H9 (cell line): ENCODE measurements around the gene ADAR. TPM values are rescaled to one million over a fixed set of nuclear protein-coding genes. Genes with fewer than 3 reads are reported as not detected.

Experiments
- DNase-seq: peaks from one replicate; pipeline ENCODE4 v3.0.0-alpha.2; 2017
- H2AFZ ChIP-seq: one replicate; pipeline ENCODE4 v1.6.1; 2013; ENCODE audit warnings: mild to moderate bottlenecking, low read length, control low read depth, moderate library complexity
- H2AK5ac ChIP-seq: 2 replicates; pipeline ENCODE4 v1.6.1; 2013; ENCODE audit warnings: low read length, control low read depth, mixed read lengths; ENCODE audit not compliant: insufficient read length
- H2BK120ac ChIP-seq: one replicate; pipeline ENCODE4 v1.6.1; 2013; ENCODE audit warnings: low read depth, mild to moderate bottlenecking, low read length, control low read depth, inconsistent platforms; ENCODE audit not compliant: poor library complexity, severe bottlenecking
- H2BK12ac ChIP-seq: 2 replicates; pipeline ENCODE4 v1.6.1; 2013; ENCODE audit warnings: low read length, control low read depth, mixed read lengths, low read depth; ENCODE audit not compliant: insufficient read length
- H2BK15ac ChIP-seq: 2 replicates; pipeline ENCODE4 v1.6.1; 2013; ENCODE audit warnings: low read depth, low read length, control low read depth
- H2BK20ac ChIP-seq: one replicate; pipeline ENCODE4 v1.6.1; 2013; ENCODE audit warnings: low read depth, mild to moderate bottlenecking, low read length, control low read depth, inconsistent platforms; ENCODE audit not compliant: poor library complexity, severe bottlenecking
- H2BK5ac ChIP-seq: 2 replicates; pipeline ENCODE4 v1.6.1; 2013; ENCODE audit warnings: low read length, control low read depth, mixed read lengths; ENCODE audit not compliant: insufficient read length
- H3K14ac ChIP-seq: 2 replicates; pipeline ENCODE4 v1.6.1; 2013; ENCODE audit warnings: low read length, control low read depth; ENCODE audit not compliant: insufficient read depth
- H3K18ac ChIP-seq: 2 replicates; pipeline ENCODE4 v1.6.1; 2013; ENCODE audit warnings: low read depth, mild to moderate bottlenecking, mixed read lengths, low read length, control low read depth; ENCODE audit not compliant: insufficient read length
- H3K23ac ChIP-seq: 2 replicates; pipeline ENCODE4 v1.6.1; 2013; ENCODE audit warnings: low read length, control low read depth, mixed read lengths, low read depth; ENCODE audit not compliant: insufficient read length
- H3K23me2 ChIP-seq: 2 replicates; pipeline ENCODE4 v1.6.1; 2013; ENCODE audit warnings: low read depth, mild to moderate bottlenecking, mixed read lengths, low read length, control low read depth; ENCODE audit not compliant: insufficient read length, poor library complexity, severe bottlenecking
- H3K27ac ChIP-seq: 2 replicates; pipeline ENCODE4 v1.5.1; 2013; ENCODE audit warnings: low read length, control low read depth, mixed read lengths, low read depth; ENCODE audit not compliant: insufficient read length
- H3K27me3 ChIP-seq: 2 replicates; pipeline ENCODE4 v1.6.1; 2013; ENCODE audit warnings: low read length, control low read depth, inconsistent platforms; ENCODE audit not compliant: insufficient read depth
- H3K4ac ChIP-seq: 2 replicates; pipeline ENCODE4 v1.6.1; 2013; ENCODE audit warnings: low read depth, mild to moderate bottlenecking, control low read depth, inconsistent platforms, low read length, moderate library complexity
- H3K4me1 ChIP-seq: 2 replicates; pipeline ENCODE4 v1.6.1; 2013; ENCODE audit warnings: low read length, control low read depth, inconsistent platforms; ENCODE audit not compliant: insufficient read depth
- H3K4me2 ChIP-seq: 2 replicates; pipeline ENCODE4 v1.6.1; 2013; ENCODE audit warnings: low read length, control low read depth, mixed read lengths; ENCODE audit not compliant: insufficient read length, insufficient read depth
- H3K56ac ChIP-seq: 2 replicates; pipeline ENCODE4 v1.6.1; 2013; ENCODE audit warnings: low read depth, mild to moderate bottlenecking, mixed read lengths, low read length, control low read depth; ENCODE audit not compliant: insufficient read length
- H3K79me1 ChIP-seq: 2 replicates; pipeline ENCODE4 v1.6.1; 2013; ENCODE audit warnings: low read depth, mild to moderate bottlenecking, moderate library complexity, low read length, control low read depth, inconsistent platforms; ENCODE audit not compliant: insufficient read depth, poor library complexity, severe bottlenecking
- H3K79me2 ChIP-seq: 2 replicates; pipeline ENCODE4 v1.6.1; 2013; ENCODE audit warnings: low read length, control low read depth, inconsistent platforms; ENCODE audit not compliant: insufficient read depth
- H3K9ac ChIP-seq: 2 replicates; pipeline ENCODE4 v1.6.1; 2013; ENCODE audit warnings: low read length, control low read depth, mixed read lengths; ENCODE audit not compliant: insufficient read length; ENCODE audit errors: extremely low read depth
- H3K9me3 ChIP-seq: one replicate; pipeline ENCODE4 v1.6.1; 2013; ENCODE audit warnings: low read depth, low read length, inconsistent platforms; ENCODE audit not compliant: control insufficient read depth
- H3T11ph ChIP-seq: one replicate; pipeline ENCODE4 v1.6.1; 2013; ENCODE audit warnings: mild to moderate bottlenecking, low read length, control low read depth, inconsistent platforms
- H4K20me1 ChIP-seq: one replicate; pipeline ENCODE4 v1.6.1; 2013; ENCODE audit not compliant: control insufficient read depth, insufficient read length, insufficient read depth
- H4K5ac ChIP-seq: 2 replicates; pipeline ENCODE4 v1.6.1; 2013; ENCODE audit warnings: low read depth, mild to moderate bottlenecking, mixed read lengths, low read length, control low read depth; ENCODE audit not compliant: insufficient read length
- H4K8ac ChIP-seq: replicated peaks from 2 replicates; pipeline ENCODE4 v1.6.1; 2013; ENCODE audit warnings: low read length, control low read depth, mixed read lengths, low read depth; ENCODE audit not compliant: insufficient read length
- H4K91ac ChIP-seq: 2 replicates; pipeline ENCODE4 v1.6.1; 2013; ENCODE audit warnings: low read depth, mild to moderate bottlenecking, moderate library complexity, mixed read lengths, low read length, control low read depth; ENCODE audit not compliant: insufficient read length
- H3K27ac Mint-ChIP-seq, 3 experiments: 2 replicates in 2 of 3; 3 replicates in 1 of 3; pipeline ENCODE4 v1.8.0; 2020 to 2021; ENCODE audit warnings: mixed read lengths in 3 of 3, mild to moderate bottlenecking in 1 of 3, moderate library complexity in 1 of 3
- H3K27me3 Mint-ChIP-seq: 2 replicates; pipeline ENCODE4 v1.8.0; 2021; ENCODE audit warnings: low read depth, mild to moderate bottlenecking, moderate library complexity, mixed read lengths
- H3K36me3 Mint-ChIP-seq, 3 experiments: 2 replicates in 2 of 3; 3 replicates in 1 of 3; pipeline ENCODE4 v1.8.0; 2020 to 2021; ENCODE audit warnings: low read depth in 3 of 3, mixed read lengths in 3 of 3; ENCODE audit not compliant: insufficient read depth in 1 of 3
- H3K4me1 Mint-ChIP-seq, 2 experiments: 2 replicates each; pipeline ENCODE4 v1.8.0; 2020; ENCODE audit warnings: mixed read lengths in 2 of 2
- H3K4me3 Mint-ChIP-seq, 2 experiments: 2 replicates in 1 of 2; 3 replicates in 1 of 2; pipeline ENCODE4 v1.8.0; 2020 to 2021; ENCODE audit warnings: mild to moderate bottlenecking in 2 of 2, mixed read lengths in 2 of 2, moderate library complexity in 1 of 2
- H3K9me3 Mint-ChIP-seq, 2 experiments: 2 replicates in 1 of 2; 3 replicates in 1 of 2; pipeline ENCODE4 v1.8.0; 2020; ENCODE audit warnings: mild to moderate bottlenecking in 2 of 2, mixed read lengths in 2 of 2, moderate library complexity in 1 of 2
- WGBS: extraction: QIAGEN DNeasy Blood & Tissue Kit; methylation state at CpG from one replicate; pipeline ENCODE4 v1.1.7; 2013; ENCODE audit warnings: missing lambda C conversion rate, low lambda C conversion rate, mixed read lengths; ENCODE audit not compliant: insufficient read length; ENCODE audit errors: extremely low coverage; 5-methylcytosine and 5-hydroxymethylcytosine counted together
- total RNA-seq: library from RNA; stranded (reverse); gene quantifications from 2 replicates; pipeline ENCODE4 v1.2.1, GENCODE V29; 2021
- TF ChIP-seq, protein P1 (sequence below): fragments of 200-600 bp; sonication (generic); conservative IDR thresholded peaks from 3 replicates; pipeline ENCODE4 v1.8.0; 2021; ENCODE audit warnings: antibody characterized with exemption, mild to moderate bottlenecking

ADAR gene
- total RNA-seq, 1 experiment from 2014 or later = 236 TPM

DNA sequence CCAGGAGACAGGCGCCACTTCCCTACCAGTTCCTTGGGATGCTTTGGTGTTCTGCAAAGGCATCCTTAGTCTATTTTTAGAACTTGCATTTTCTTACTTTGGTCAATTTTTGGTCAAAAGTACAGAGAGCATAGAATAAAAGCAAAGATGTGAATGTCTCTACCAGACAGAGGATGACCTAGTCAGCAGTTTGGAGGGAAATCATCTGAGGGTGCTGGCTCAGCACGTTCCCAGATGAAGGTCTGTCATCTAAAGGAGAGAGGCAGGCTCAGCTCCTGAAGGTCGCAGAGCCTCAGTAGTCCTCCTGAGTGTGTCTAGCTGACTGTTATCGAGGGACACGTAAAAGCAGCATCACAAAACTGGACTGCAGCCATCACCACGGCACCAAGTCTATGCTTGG lies 25.1 kb downstream of the ADAR start:
- H3K36me3 Mint-ChIP-seq = peaks cover 62 to 97% (median 89%) of the 10 kb centered on the region in 3 experiments; a peak in 6 of 7 replicates

More for the DNA sequence above, 25.1 kb downstream of the ADAR start:
- no peaks in the 10 kb centered on the region for H3K79me1 ChIP-seq
- H3K9ac ChIP-seq = no peak overlapping the region
- no peak overlapping the region for H4K8ac ChIP-seq
- WGBS = no CpG with 5 or more reads among the region's 6 CpGs
- no peak for DNase-seq
- no peak overlapping the region for H3K27ac ChIP-seq
- H3K18ac ChIP-seq = no peak overlapping the region
- no peaks in the 10 kb centered on the region for H3K4me1 ChIP-seq
- no peak overlapping the region for H2BK120ac ChIP-seq
- TF ChIP-seq, protein P1, sequence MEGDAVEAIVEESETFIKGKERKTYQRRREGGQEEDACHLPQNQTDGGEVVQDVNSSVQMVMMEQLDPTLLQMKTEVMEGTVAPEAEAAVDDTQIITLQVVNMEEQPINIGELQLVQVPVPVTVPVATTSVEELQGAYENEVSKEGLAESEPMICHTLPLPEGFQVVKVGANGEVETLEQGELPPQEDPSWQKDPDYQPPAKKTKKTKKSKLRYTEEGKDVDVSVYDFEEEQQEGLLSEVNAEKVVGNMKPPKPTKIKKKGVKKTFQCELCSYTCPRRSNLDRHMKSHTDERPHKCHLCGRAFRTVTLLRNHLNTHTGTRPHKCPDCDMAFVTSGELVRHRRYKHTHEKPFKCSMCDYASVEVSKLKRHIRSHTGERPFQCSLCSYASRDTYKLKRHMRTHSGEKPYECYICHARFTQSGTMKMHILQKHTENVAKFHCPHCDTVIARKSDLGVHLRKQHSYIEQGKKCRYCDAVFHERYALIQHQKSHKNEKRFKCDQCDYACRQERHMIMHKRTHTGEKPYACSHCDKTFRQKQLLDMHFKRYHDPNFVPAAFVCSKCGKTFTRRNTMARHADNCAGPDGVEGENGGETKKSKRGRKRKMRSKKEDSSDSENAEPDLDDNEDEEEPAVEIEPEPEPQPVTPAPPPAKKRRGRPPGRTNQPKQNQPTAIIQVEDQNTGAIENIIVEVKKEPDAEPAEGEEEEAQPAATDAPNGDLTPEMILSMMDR = no peak
- H3K14ac ChIP-seq = no peak overlapping the region
- H4K91ac ChIP-seq = no peak overlapping the region
- H2AFZ ChIP-seq = no peak overlapping the region
- Mint-ChIP-seq H3K27me3 (no peaks in the 10 kb centered on the region; the same call in 1 of the 2 replicates), H3K4me1 (no peaks in the 10 kb centered on the region), H3K27ac (no peak overlapping the region), H3K4me3 (no peak overlapping the region), H3K9me3 (no peaks in the 10 kb centered on the region)
- H3K27me3 ChIP-seq = no peaks in the 10 kb centered on the region
- H3K23ac ChIP-seq = no peak overlapping the region
- H3K9me3 ChIP-seq = no peaks in the 10 kb centered on the region
- H2BK5ac ChIP-seq = no peak overlapping the region
- H2BK20ac ChIP-seq = no peak overlapping the region
- no peak overlapping the region for H3K4me2 ChIP-seq
- H3K56ac ChIP-seq = no peak overlapping the region
- no peak overlapping the region for H2BK15ac ChIP-seq
- no peak overlapping the region for H3T11ph ChIP-seq
- no peaks in the 10 kb centered on the region for H3K23me2 ChIP-seq
- H4K20me1 ChIP-seq = peaks cover 3% of the 10 kb centered on the region
- no peak overlapping the region for H3K4ac ChIP-seq
- no peak overlapping the region for H2BK12ac ChIP-seq
- no peak overlapping the region for H2AK5ac ChIP-seq
- no peaks in the 10 kb centered on the region for H3K79me2 ChIP-seq
- no peak overlapping the region for H4K5ac ChIP-seq
